ENCODE results near the gene BTNL9. TPM values are rescaled to one million over a fixed set of nuclear protein-coding genes. Genes with fewer than 3 reads are reported as not detected.
"Not testable (repeated sequence)": the region's sequence is repeated elsewhere in the genome, so short reads cannot be mapped to it uniquely, and the experiment has no call there.

The BTNL9 gene
- total RNA-seq, 1 donor from 2014 or later, result 0.39 TPM

DNA sequence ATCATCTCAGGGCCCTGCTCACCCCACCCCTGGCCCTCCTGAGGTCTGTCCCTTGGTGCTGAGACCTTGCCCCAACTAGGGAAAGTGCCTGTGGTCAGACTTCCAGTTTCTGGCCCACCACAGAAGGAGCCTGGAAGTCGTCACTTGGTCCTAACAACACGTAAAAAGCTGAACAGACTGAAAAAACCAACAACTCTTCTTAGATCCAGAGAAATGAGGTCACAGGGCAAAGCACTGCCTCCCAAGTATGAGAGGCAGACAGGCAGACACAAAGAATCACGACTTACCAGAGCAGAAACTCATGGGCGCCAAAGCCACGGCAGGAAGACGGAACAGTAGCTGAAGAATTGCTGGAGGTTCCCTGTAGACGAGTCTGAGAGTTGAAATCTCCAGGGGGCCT is 52.4 kb downstream of the BTNL9 start:
- Mint-ChIP-seq H3K4me3 (no peak overlapping the region), H3K27me3 (peaks cover 31% of the 10 kb centered on the region), H3K36me3 (no peaks in the 10 kb centered on the region), H3K9me3 (no peaks in the 10 kb centered on the region), H3K27ac (no peak overlapping the region), H3K4me1 (ENCODE audit: unreplicated experiment) (no peaks in the 10 kb centered on the region)
- DNase-seq (ENCODE audit: extremely low spot score, unreplicated experiment), result no peak
- TF ChIP-seq, protein P1, sequence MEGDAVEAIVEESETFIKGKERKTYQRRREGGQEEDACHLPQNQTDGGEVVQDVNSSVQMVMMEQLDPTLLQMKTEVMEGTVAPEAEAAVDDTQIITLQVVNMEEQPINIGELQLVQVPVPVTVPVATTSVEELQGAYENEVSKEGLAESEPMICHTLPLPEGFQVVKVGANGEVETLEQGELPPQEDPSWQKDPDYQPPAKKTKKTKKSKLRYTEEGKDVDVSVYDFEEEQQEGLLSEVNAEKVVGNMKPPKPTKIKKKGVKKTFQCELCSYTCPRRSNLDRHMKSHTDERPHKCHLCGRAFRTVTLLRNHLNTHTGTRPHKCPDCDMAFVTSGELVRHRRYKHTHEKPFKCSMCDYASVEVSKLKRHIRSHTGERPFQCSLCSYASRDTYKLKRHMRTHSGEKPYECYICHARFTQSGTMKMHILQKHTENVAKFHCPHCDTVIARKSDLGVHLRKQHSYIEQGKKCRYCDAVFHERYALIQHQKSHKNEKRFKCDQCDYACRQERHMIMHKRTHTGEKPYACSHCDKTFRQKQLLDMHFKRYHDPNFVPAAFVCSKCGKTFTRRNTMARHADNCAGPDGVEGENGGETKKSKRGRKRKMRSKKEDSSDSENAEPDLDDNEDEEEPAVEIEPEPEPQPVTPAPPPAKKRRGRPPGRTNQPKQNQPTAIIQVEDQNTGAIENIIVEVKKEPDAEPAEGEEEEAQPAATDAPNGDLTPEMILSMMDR (conservative IDR thresholded peaks at IDR 0.05), result no peak

DNA sequence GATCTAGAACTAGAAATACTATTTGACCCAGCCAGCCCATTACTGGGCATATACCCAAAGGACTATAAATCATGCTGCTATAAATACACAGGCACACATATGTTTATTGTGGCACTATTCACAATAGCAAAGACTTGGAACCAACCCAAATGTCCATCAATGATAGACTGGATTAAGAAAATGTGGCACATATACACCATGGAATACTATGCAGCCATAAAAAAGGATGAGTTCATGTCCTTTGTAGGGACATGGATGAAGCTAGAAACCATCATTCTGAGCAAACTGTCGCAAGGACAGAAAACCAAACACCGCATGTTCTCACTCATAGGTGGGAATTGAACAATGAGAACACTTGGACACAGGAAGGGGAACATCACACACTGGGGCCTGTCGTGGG is 55.1 kb downstream of the BTNL9 start:
- H3K4me1 Mint-ChIP-seq (ENCODE audit: unreplicated experiment); H3K4me3 Mint-ChIP-seq; H3K36me3 Mint-ChIP-seq; H3K9me3 Mint-ChIP-seq; H3K27ac Mint-ChIP-seq; DNase-seq (ENCODE audit: extremely low spot score, unreplicated experiment): not testable (repeated sequence)
- H3K27me3 Mint-ChIP-seq, result peaks cover 35% of the 10 kb centered on the region

DNA sequence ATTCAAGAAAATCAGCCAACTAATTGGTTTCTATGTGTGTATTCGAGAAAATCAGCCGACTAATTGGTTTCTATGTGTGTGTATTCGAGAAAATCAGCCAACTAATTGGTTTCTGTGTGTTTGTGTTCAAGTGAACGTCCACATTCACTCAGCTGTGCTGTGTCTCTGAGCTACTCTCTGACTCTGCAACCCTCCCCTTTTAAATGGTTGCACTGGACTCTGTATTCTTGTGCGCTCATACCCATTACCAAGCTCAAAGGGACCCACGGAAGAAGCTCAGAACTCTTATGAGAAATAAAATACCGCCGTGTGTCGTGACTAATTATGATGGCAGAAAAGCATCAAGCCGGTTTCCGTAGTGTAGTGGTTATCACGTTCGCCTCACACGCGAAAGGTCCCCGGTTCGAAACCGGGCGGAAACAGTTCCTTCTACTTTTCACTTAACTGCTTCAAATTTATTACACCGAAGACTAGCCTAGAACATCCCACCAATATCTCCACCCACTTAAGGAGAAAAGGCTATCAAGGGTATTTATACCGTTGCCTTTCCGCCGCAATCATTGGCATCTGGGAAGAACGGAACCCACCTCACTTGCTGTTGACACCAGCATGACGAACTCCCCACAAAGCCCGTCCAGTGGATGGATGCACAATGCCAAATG is 56.8 kb downstream of the BTNL9 start:
- H3K27me3 Mint-ChIP-seq, result peaks cover 38% of the 10 kb centered on the region
- not testable (repeated sequence) for DNase-seq (ENCODE audit: extremely low spot score, unreplicated experiment); H3K36me3 Mint-ChIP-seq; H3K27ac Mint-ChIP-seq; H3K4me3 Mint-ChIP-seq; H3K9me3 Mint-ChIP-seq; H3K4me1 Mint-ChIP-seq (ENCODE audit: unreplicated experiment)

DNA sequence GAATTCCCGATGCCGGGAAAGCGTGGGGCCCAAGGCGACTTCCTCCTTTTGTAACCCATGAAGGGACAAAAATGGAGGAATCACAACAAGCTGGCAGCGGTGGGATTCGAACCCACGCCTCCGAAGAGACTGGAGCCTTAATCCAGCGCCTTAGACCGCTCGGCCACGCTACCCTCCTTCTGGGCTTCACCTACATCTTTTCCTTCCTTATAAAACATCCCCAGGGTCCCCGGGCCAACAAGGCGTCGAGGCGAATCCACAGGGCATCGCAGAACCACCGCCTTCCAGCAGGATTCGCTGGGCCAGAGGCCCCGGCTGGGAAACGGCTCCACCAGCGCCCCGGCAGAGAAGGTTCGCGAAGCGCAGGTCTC is 57.3 kb downstream of the BTNL9 start:
- H3K36me3 Mint-ChIP-seq; H3K4me1 Mint-ChIP-seq (ENCODE audit: unreplicated experiment); DNase-seq (ENCODE audit: extremely low spot score, unreplicated experiment); H3K4me3 Mint-ChIP-seq; H3K27ac Mint-ChIP-seq; H3K9me3 Mint-ChIP-seq: not testable (repeated sequence)
- H3K27me3 Mint-ChIP-seq, result peaks cover 37% of the 10 kb centered on the region

DNA sequence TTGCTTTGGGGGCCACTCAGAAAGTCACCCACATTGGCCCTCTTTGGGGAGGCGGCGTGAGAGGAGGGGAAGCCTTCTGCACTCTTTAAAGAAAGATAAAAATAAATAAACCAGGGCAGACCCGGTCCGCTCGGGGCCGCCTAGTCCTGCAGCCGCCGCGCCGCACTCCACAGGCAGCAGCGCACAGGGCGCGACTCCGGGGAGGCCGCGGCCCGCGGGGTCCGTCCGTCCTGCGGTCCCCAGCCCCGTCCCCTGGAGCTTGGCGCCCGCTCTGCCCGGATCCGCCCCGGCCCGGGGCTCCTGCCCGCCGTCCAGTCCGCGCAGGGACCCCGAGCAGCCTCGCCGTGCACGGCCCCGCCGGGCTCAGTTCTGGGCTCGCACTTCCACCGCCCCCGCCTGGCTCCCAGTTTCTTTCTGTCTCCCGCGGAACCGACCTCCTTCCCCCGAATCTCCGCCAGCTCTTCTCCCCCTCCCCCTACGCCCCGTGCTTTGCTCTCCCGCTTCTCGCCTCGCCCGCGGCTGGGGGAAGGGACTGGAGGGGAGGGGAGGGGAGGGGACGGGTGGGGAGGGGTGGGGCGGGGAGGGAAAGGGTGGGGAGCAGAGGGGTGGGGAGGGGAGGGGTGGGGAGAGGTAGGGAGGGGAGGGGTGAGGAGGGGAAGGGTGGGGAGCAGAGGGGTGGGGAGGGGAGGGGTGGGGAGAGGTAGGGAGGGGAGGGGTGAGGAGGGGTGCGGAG is 57.9 kb downstream of the BTNL9 start:
- not testable (repeated sequence) for H3K4me3 Mint-ChIP-seq; DNase-seq (ENCODE audit: extremely low spot score, unreplicated experiment); H3K9me3 Mint-ChIP-seq; H3K4me1 Mint-ChIP-seq (ENCODE audit: unreplicated experiment); H3K36me3 Mint-ChIP-seq; H3K27ac Mint-ChIP-seq
- H3K27me3 Mint-ChIP-seq, result peaks cover 35% of the 10 kb centered on the region

DNA sequence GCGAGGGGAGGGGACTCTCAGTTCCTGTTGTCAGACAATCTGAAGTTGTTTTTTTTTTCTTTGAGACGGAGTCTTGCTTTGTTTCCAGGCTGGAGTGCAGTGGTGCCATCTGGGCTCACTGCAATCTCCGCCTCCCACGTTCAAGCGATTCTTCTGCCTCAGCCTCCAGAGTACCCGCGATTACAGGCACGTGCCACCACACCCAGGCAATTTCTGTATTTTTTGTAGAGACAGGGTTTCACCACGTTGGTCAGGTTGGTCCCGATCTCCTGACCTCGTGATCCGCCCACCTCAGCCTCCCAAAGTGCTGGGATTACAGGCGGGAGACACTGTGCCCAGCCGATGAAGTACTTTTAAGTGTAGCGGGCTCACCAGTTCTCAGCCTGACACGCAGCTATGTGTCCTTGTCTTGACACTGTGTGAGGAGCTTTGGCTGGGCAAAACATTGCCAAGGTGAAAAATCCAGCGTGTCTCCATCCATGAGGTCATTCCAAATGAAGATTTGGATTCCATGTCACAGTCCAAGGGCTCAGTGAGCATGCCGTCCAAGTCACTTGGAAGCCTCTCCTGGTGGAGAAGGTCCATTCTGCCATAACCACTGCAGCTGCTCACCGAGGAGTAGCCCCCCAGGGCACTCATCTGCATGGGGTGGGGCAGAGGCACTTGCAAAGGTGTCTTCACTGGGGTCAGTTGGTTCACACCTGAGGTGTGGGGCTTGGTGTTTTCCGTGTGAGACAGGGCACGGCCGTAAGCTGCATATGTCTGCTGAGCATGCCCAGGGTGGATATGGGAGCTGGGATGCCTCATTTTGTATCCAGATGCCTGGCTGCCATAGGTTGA is 58.9 kb downstream of the BTNL9 start:
- Mint-ChIP-seq H3K27me3 (peaks cover 34% of the 10 kb centered on the region), H3K36me3 (peaks cover 4% of the 10 kb centered on the region), H3K27ac (no peak overlapping the region), H3K4me1 (ENCODE audit: unreplicated experiment) (peaks cover 10% of the 10 kb centered on the region), H3K9me3 (no peaks in the 10 kb centered on the region), H3K4me3 (peak overlapping the region; percentile 68)
- DNase-seq (ENCODE audit: extremely low spot score, unreplicated experiment), result no peak
- TF ChIP-seq, protein P1 (conservative IDR thresholded peaks at IDR 0.05), result no peak

DNA sequence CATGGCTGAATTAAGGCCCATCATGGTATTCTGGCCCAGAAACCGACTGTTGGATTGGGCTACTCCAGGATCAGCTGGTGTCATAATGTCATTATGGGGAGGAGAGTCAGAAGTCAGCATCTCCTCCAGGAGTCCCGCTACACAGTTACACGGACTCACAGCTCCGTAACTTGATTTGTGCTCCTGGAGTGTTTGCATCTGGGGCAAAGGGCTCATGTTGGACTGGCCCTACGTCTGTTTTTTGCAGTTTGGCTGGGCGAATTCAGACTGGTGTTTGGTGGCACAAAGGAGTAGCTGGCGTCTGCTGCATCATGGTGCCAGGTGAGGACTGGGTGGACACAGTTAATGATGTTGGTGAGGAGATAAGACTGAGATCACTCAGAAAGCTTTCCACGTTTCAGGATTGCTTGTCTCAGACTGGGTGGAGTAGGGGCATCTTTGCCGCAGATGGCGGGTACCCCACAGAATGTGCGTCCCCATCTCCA is 59.6 kb downstream of the BTNL9 start:
- peak overlapping the region; percentile 68 for H3K4me3 Mint-ChIP-seq
- no peaks in the 10 kb centered on the region for H3K9me3 Mint-ChIP-seq
- peaks cover 4% of the 10 kb centered on the region for H3K36me3 Mint-ChIP-seq
- TF ChIP-seq, protein P1 (conservative IDR thresholded peaks at IDR 0.05), result no peak
- no peak for DNase-seq (ENCODE audit: extremely low spot score, unreplicated experiment)
- H3K27me3 Mint-ChIP-seq, result peaks cover 37% of the 10 kb centered on the region
- peaks cover 13% of the 10 kb centered on the region for H3K4me1 Mint-ChIP-seq (ENCODE audit: unreplicated experiment)
- no peak overlapping the region for H3K27ac Mint-ChIP-seq
